ENCODE data around the gene KIF17.
A peak's percentile ranks its signal among the peaks of the same experiment; 100 is the strongest.

KIF17 gene

DNA sequence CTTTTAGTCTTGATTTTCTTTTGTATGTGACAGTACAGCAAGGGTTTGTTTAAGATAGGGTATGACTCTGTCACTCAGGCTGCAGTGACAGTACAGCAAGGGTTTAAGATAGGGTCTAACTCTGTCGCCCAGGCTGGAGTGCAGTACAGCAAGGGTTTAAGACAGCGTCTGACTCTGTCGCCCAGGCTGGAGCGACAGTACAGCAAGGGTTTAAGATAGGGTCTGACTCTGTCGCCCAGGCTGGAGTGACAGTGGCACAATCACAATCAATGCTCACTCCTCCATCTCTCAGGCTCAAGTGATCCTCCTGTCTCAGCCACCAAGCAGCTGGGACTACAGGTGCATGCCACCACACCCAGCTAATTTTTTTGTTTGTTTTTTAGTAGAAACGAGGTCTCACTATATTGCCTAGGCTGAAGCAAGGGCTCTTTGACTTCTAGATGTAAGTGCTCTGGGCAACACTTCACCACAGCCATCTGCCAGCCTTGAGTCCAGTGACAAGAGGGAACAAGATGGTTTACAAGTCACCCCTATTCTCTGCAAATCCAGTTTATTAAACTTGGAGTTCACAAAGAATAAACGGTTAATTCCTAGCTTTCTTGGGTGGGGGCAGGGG is 15.7 kb upstream of the KIF17 start:
- peaks cover 17 to 18% of the 10 kb centered on the region in 2 donors for H3K4me1 ChIP-seq (ENCODE audit: control insufficient read depth in 1 of 2, insufficient read depth in 2 of 2, low read length in 2 of 2)
- no peaks in the 10 kb centered on the region for H3K9me3 ChIP-seq (ENCODE audit: control insufficient read depth in 1 of 2, low read length in 2 of 2)
- H3K27me3 ChIP-seq (ENCODE audit: control insufficient read depth in 1 of 2, insufficient read depth in 2 of 2, low read length in 2 of 2): peaks cover 34 to 39% of the 10 kb centered on the region in 2 donors
- peak overlapping the region; percentile 74 to 77 for H3K4me3 ChIP-seq (ENCODE audit: low read depth in 1 of 2, low read length in 2 of 2)
- no peak overlapping the region for H3K27ac ChIP-seq (ENCODE audit: low read depth, low read length)
- peaks cover 5 to 10% of the 10 kb centered on the region in 2 donors for H3K36me3 ChIP-seq (ENCODE audit: control insufficient read depth in 1 of 2, insufficient read depth in 2 of 2, low read length in 2 of 2)
- H3K9ac ChIP-seq (ENCODE audit: low read depth in 1 of 2, low read length in 2 of 2): peak overlapping the region; percentile 40 to 61

GRCh38 chr1:20732588-20733359 is 15.0 kb upstream of the KIF17 start, which contains the start of gene SH2D5:
SH2D5 (minus strand) TSS chr1:20732703; CDS start chr1:20728044, 4,659 bp downstream.
- H3K27me3 ChIP-seq (ENCODE audit: control insufficient read depth in 1 of 2, insufficient read depth in 2 of 2, low read length in 2 of 2): peaks cover 35 to 41% of the 10 kb centered on the region in 2 donors
- peak within 1 kb of the TSS; percentile 60 to 61 for H3K9ac ChIP-seq (ENCODE audit: low read depth in 1 of 2, low read length in 2 of 2)
- peaks cover 17 to 18% of the 10 kb centered on the region in 2 donors for H3K4me1 ChIP-seq (ENCODE audit: control insufficient read depth in 1 of 2, insufficient read depth in 2 of 2, low read length in 2 of 2)
- H3K27ac ChIP-seq (ENCODE audit: low read depth, low read length): no peak within 1 kb of the TSS
- H3K36me3 ChIP-seq (ENCODE audit: control insufficient read depth in 1 of 2, insufficient read depth in 2 of 2, low read length in 2 of 2): peaks cover 5% of the 10 kb centered on the region in 2 donors
- peak within 1 kb of the TSS; percentile 74 to 77 for H3K4me3 ChIP-seq (ENCODE audit: low read depth in 1 of 2, low read length in 2 of 2)
- no peaks in the 10 kb centered on the region for H3K9me3 ChIP-seq (ENCODE audit: control insufficient read depth in 1 of 2, low read length in 2 of 2)

DNA sequence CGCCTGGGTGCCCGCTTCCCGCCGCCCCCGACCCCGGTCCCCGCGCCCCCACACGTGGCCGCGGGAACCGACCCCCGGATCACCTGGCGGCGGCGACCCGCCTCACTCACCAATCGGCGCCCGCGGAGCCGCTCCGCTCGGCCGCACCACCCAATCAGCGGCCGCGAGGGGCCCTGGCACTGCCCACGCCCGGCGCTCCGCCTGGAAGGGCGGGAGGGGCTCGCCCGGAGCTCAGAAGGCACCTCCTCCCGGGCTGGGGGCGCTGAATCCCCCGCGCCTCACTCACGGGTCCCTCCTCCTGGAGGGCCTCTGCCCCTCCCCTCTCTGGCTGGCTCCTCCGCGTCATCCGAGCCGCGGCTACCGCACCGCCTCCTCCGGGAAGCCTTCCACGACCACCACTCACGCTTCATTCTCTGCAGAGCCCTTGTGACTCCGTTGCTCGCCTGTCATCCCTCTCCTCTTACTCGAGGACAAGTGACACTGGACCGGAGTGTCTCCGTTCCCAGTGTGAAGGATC is 14.3 kb upstream of the KIF17 start:
- Histone ChIP-seq H3K9ac (ENCODE audit: low read depth in 1 of 2, low read length in 2 of 2) (peak overlapping the region; percentile 60 to 61), H3K9me3 (ENCODE audit: control insufficient read depth in 1 of 2, low read length in 2 of 2) (no peaks in the 10 kb centered on the region), H3K4me3 (ENCODE audit: low read depth in 1 of 2, low read length in 2 of 2) (peak overlapping the region; percentile 74 to 77), H3K36me3 (ENCODE audit: control insufficient read depth in 1 of 2, insufficient read depth in 2 of 2, low read length in 2 of 2) (peaks cover under 1% of the 10 kb centered on the region in 2 donors), H3K4me1 (ENCODE audit: control insufficient read depth in 1 of 2, insufficient read depth in 2 of 2, low read length in 2 of 2) (peaks cover 17 to 18% of the 10 kb centered on the region in 2 donors), H3K27me3 (ENCODE audit: control insufficient read depth in 1 of 2, insufficient read depth in 2 of 2, low read length in 2 of 2) (peaks cover 38 to 41% of the 10 kb centered on the region in 2 donors), H3K27ac (ENCODE audit: low read depth, low read length) (no peak overlapping the region)

GRCh38 chr1:20731057-20731991 is 13.5 kb upstream of the KIF17 start:
- peak overlapping the region in 1 of 2 donors; percentile 51 for H3K4me3 ChIP-seq (ENCODE audit: low read depth in 1 of 2, low read length in 2 of 2)
- peaks cover 38 to 41% of the 10 kb centered on the region in 2 donors for H3K27me3 ChIP-seq (ENCODE audit: control insufficient read depth in 1 of 2, insufficient read depth in 2 of 2, low read length in 2 of 2)

DNA sequence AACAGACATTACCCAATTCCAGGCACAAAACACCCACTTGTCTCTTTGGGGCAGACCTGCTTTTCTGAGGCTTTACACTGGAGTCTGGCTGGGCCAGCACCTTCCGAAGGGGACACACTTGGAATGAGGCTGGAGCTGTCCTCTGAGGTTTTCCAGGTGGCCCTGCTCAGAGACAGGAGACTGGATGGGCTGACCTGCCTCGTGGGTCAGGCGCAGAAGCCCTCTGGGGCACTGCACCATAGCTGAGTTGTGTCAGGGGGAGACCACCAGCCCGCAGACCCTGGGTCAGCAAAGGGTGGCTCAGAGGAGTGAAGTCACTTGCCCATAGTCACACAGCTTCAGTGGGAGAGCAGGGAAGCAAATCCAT is 12.9 kb upstream of the KIF17 start:
- Histone ChIP-seq H3K27ac (ENCODE audit: low read depth, low read length) (no peak overlapping the region), H3K4me1 (ENCODE audit: control insufficient read depth in 1 of 2, insufficient read depth in 2 of 2, low read length in 2 of 2) (peaks cover 17 to 18% of the 10 kb centered on the region in 2 donors), H3K36me3 (ENCODE audit: control insufficient read depth in 1 of 2, insufficient read depth in 2 of 2, low read length in 2 of 2) (no peaks in the 10 kb centered on the region), H3K9ac (ENCODE audit: low read depth in 1 of 2, low read length in 2 of 2) (no peak overlapping the region), H3K27me3 (ENCODE audit: control insufficient read depth in 1 of 2, insufficient read depth in 2 of 2, low read length in 2 of 2) (peaks cover 41% of the 10 kb centered on the region in 2 donors), H3K9me3 (ENCODE audit: control insufficient read depth in 1 of 2, low read length in 2 of 2) (no peaks in the 10 kb centered on the region), H3K4me3 (ENCODE audit: low read depth in 1 of 2, low read length in 2 of 2) (no peak overlapping the region)

More at GRCh38 chr1:20731057-20731991, 13.5 kb upstream of the KIF17 start:
- Histone ChIP-seq H3K36me3 (ENCODE audit: control insufficient read depth in 1 of 2, insufficient read depth in 2 of 2, low read length in 2 of 2) (no peaks in the 10 kb centered on the region), H3K27ac (ENCODE audit: low read depth, low read length) (no peak overlapping the region), H3K4me1 (ENCODE audit: control insufficient read depth in 1 of 2, insufficient read depth in 2 of 2, low read length in 2 of 2) (peaks cover 17 to 18% of the 10 kb centered on the region in 2 donors), H3K9me3 (ENCODE audit: control insufficient read depth in 1 of 2, low read length in 2 of 2) (no peaks in the 10 kb centered on the region), H3K9ac (ENCODE audit: low read depth in 1 of 2, low read length in 2 of 2) (no peak overlapping the region)

- Histone ChIP-seq H3K4me3 (ENCODE audit: low read depth in 1 of 2, low read length in 2 of 2) (no peak overlapping the region), H3K4me1 (ENCODE audit: control insufficient read depth in 1 of 2, insufficient read depth in 2 of 2, low read length in 2 of 2) (peaks cover 17 to 18% of the 10 kb centered on the region in 2 donors), H3K27ac (ENCODE audit: low read depth, low read length) (no peak overlapping the region), H3K27me3 (ENCODE audit: control insufficient read depth in 1 of 2, insufficient read depth in 2 of 2, low read length in 2 of 2) (peaks cover 41% of the 10 kb centered on the region in 2 donors), H3K9me3 (ENCODE audit: control insufficient read depth in 1 of 2, low read length in 2 of 2) (no peaks in the 10 kb centered on the region), H3K9ac (ENCODE audit: low read depth in 1 of 2, low read length in 2 of 2) (no peak overlapping the region), H3K36me3 (ENCODE audit: control insufficient read depth in 1 of 2, insufficient read depth in 2 of 2, low read length in 2 of 2) (no peaks in the 10 kb centered on the region)
These were observed 12.3 kb upstream of the KIF17 start for GRCh38 chr1:20729990-20730689.

- Histone ChIP-seq H3K36me3 (ENCODE audit: control insufficient read depth in 1 of 2, insufficient read depth in 2 of 2, low read length in 2 of 2) (no peaks in the 10 kb centered on the region), H3K9me3 (ENCODE audit: control insufficient read depth in 1 of 2, low read length in 2 of 2) (no peaks in the 10 kb centered on the region), H3K9ac (ENCODE audit: low read depth in 1 of 2, low read length in 2 of 2) (no peak overlapping the region), H3K27me3 (ENCODE audit: control insufficient read depth in 1 of 2, insufficient read depth in 2 of 2, low read length in 2 of 2) (peaks cover 41% of the 10 kb centered on the region in 2 donors), H3K27ac (ENCODE audit: low read depth, low read length) (no peak overlapping the region), H3K4me1 (ENCODE audit: control insufficient read depth in 1 of 2, insufficient read depth in 2 of 2, low read length in 2 of 2) (peaks cover 17 to 18% of the 10 kb centered on the region in 2 donors), H3K4me3 (ENCODE audit: low read depth in 1 of 2, low read length in 2 of 2) (no peak overlapping the region)
These were observed 11.5 kb upstream of the KIF17 start for GRCh38 chr1:20729155-20729931.

DNA sequence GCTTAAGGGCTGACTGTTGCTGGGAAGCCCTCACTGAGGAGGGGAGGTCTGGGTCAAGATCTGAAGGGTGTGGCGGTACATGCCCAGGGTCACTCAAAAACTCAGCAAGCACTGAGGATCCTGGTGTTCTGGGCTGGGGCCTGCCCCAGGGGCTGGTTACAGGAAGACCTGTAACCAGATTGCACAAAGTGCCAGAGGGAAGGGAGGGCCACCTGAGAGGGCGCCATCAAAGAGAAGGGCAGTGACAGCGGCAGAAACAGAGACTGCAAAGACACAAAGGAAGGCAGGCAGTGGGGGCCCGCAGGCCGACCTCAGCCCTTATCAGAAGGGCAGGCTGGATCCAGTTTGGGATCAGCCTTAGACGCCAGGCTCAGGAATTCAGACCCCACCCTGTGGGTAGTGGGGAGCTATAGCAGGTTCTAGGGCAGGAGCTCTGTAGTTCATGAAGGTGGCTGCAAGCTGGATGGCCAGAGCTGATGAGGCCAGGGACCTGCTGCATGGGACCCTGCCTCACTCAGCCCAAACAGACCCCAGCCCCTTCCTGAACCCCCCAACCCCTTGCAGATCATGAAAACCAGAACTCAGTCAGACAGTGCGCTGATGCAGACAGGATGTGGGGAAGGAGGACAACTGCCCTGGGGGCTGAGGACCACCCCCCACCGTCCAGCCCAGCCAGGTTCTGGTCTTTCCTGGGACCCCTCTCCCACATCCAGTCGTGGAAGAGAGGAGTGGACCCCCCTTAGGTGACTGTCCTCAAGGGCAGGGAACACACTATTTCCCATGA is 10.8 kb upstream of the KIF17 start:
- no peak overlapping the region for H3K4me3 ChIP-seq (ENCODE audit: low read depth in 1 of 2, low read length in 2 of 2)
- H3K27ac ChIP-seq (ENCODE audit: low read depth, low read length): no peak overlapping the region
- H3K27me3 ChIP-seq (ENCODE audit: control insufficient read depth in 1 of 2, insufficient read depth in 2 of 2, low read length in 2 of 2): peaks cover 41% of the 10 kb centered on the region in 2 donors
- H3K9me3 ChIP-seq (ENCODE audit: control insufficient read depth in 1 of 2, low read length in 2 of 2): no peaks in the 10 kb centered on the region
- no peak overlapping the region for H3K9ac ChIP-seq (ENCODE audit: low read depth in 1 of 2, low read length in 2 of 2)
- H3K4me1 ChIP-seq (ENCODE audit: control insufficient read depth in 1 of 2, insufficient read depth in 2 of 2, low read length in 2 of 2): peaks cover 13 to 18% of the 10 kb centered on the region in 2 donors
- no peaks in the 10 kb centered on the region for H3K36me3 ChIP-seq (ENCODE audit: control insufficient read depth in 1 of 2, insufficient read depth in 2 of 2, low read length in 2 of 2)
